ENCODE measurements around the gene NOS1AP.

- TF ChIP-seq POLR2AphosphoS5 (IDR thresholded peaks at IDR 0.05; ENCODE audit: low read depth, low read length), result no peak
- no peak for TF ChIP-seq REST (IDR thresholded peaks at IDR 0.05; ENCODE audit: insufficient read depth in 1 of 2, low read depth in 2 of 2, low read length in 2 of 2)
- TF ChIP-seq FOXP2 (optimal IDR thresholded peaks at IDR 0.05; ENCODE audit: borderline replicate concordance, extremely low read depth, extremely low read length, insufficient read depth), result no peak
These were observed 38.4 kb downstream of the NOS1AP start for GRCh38 chr1:162107911-162108310.

All from PFSK-1 (cell line).